Esophagus squamous epithelium (tissue), 5 donors: ENCODE measurements around the gene SENP2. TPM values are rescaled to one million over a fixed set of nuclear protein-coding genes. Genes with fewer than 3 reads are reported as not detected.

Experiments
- DNase-seq: peaks from one replicate; lab custom pipeline; 2025; lab: John Stamatoyannopoulos, UW
- H3K27ac ChIP-seq, 4 donors: fragments of 200-600 bp; sonication (generic); one replicate each; pipeline ENCODE4 v1.5.1; 2016 to 2019; ENCODE audit warnings: mild to moderate bottlenecking in 1 of 4
- H3K27me3 ChIP-seq, 4 donors: fragments of 200-600 bp; sonication (generic); 1 replicate in 3 of 4; 2 replicates in 1 of 4; pipeline versions ENCODE4 v1.5.1 to v1.6.0; 2017 to 2021; ENCODE audit warnings: antibody characterized with exemption in 1 of 4
- H3K36me3 ChIP-seq, 3 donors: fragments of 200-600 bp; sonication (generic); one replicate each; pipeline ENCODE4 v1.5.1; 2016 to 2019
- H3K4me1 ChIP-seq, 3 donors: fragments of 200-600 bp; sonication (generic); one replicate each; pipeline ENCODE4 v1.5.1; 2017 to 2019
- H3K4me3 ChIP-seq, 4 donors: fragments of 200-600 bp; sonication (generic); 1 replicate in 3 of 4; 2 replicates in 1 of 4; pipeline ENCODE4 v1.5.1; 2016 to 2019; ENCODE audit warnings: mild to moderate bottlenecking in 2 of 4, moderate library complexity in 1 of 4
- H3K9me3 ChIP-seq, 3 donors: fragments of 200-600 bp; sonication (generic); one replicate each; pipeline ENCODE4 v1.5.1; 2016 to 2019
- CTCF ChIP-seq, 6 experiments: fragments of 450-650 bp in 4 of 6; fragments of 200-600 bp in 2 of 6; sonication (generic) in 2 of 6; IDR thresholded peaks; one replicate each; pipeline ENCODE4 v1.5.1; 2016 to 2019; ENCODE audit warnings: antibody characterized with exemption in 6 of 6, mild to moderate bottlenecking in 4 of 6, moderate library complexity in 4 of 6
- POLR2A ChIP-seq, 4 donors: fragments of 450-650 bp; IDR thresholded peaks; one replicate each; pipeline ENCODE4 v1.6.1; 2017; ENCODE audit warnings: antibody characterized with exemption in 4 of 4, mild to moderate bottlenecking in 4 of 4, moderate library complexity in 3 of 4
- WGBS, 2 donors: methylation state at CpG; one replicate each; pipeline ENCODE4 v1.1.5; 2018; 5-methylcytosine and 5-hydroxymethylcytosine counted together
- intact Hi-C: fragments of 100-400 bp; cut with DNase I; formaldehyde crosslinking; loops from one replicate; pipeline ENCODE4 v1.15.0; 2022
- total RNA-seq, 4 donors: library from RNA; depleted of rRNA; stranded (reverse); fragments of >200 nt; gene quantifications; one replicate each; pipeline ENCODE4 v1.1.0, GENCODE V29; 2016
- donor health status: DM: yes; HTN: yes; CAD: no.

Gene SENP2
- 10 to 100 TPM in 3 of 4 donors, 1 to 10 TPM in 1; 9.6 to 33.2 (median 20.1) TPM for total RNA-seq

- TF ChIP-seq CTCF (IDR thresholded peaks at IDR 0.05) (no peak), POLR2A (IDR thresholded peaks at IDR 0.05) (peak in 3 of 4 donors; percentile 83 to 85 (median 84))
- H3K4me3 ChIP-seq, result peak within 1 kb of the TSS; percentile 77 to 94 (median 90)
- DNase-seq, result peak; percentile 93
- peak within 1 kb of the TSS; percentile 92 to 99 (median 98) for H3K27ac ChIP-seq
- peaks cover 6 to 40% (median 16%) of the 10 kb centered on the region in 3 donors for H3K4me1 ChIP-seq
- peaks cover 0 to 12% (median 0%) of the 10 kb centered on the region in 3 donors for H3K36me3 ChIP-seq
- WGBS, 2 donors, result 0 to 1% methylated on average over 3 to 27 of the region's 64 CpGs
- H3K27me3 ChIP-seq, result no peaks in the 10 kb centered on the region
- intact Hi-C loops, result no loop called here
- H3K9me3 ChIP-seq, result no peaks in the 10 kb centered on the region
These were observed at the start of gene SENP2 for GRCh38 chr3:185585859-185586685. Gene SENP2 (plus strand): TSS chr3:185586295. CDS start chr3:185586414, 119 bp downstream.

DNA sequence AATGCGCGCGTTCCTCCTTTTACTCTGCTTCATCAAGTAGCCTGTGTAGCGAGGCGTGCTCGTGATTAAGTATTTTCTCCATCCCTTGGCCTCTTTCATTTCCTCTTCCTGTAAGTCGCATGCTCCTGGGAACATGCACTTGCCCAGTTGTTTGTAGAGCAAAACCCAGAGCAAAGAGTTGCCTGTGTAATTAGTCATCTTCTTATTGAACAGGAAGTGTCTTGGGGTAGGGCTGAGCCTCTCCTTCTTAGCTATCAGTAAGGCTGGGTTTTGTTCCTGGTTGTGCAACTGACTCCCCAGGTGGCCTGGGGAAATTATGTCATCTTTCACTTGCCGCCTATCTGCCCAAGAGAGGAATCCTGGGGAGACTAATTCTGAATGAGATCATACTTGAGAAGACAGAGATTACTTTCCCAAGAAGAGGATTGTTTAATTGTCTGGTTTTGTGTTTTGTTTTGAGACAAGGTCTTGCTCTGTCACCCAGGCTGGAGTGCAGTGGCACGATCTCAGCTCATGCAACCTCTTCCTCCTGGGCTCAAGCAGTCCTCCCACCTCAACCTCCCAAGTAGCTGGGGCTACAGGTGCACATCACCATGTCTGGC, 48.6 kb upstream of the SENP2 start:
- 23 to 33% methylated on average over 8 to 9 of the region's 9 CpGs for WGBS, 2 donors
- H3K27ac ChIP-seq, result peak overlapping the region; percentile 70 to 84 (median 78)
- no peak for DNase-seq

DNA sequence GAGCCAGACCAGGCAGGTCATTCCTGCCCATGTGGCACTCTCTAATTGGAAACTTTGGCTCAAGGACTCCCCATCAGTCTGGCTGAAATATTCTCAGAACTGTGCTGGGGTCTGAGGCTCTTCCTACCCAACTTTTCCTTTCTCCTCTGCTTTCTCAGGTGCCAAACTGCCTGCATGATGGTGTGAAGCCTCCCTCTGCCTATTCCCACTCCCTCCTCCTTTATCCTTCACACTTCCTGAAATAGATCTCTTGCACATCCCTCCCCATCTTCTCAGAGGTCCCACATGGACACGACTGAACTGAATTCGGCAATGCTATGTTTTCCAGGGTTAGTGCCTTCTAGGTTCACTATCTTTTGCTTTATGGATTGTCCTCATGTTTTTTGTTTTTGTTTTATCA, 46.2 kb upstream of the SENP2 start:
- no peaks in the 10 kb centered on the region for H3K9me3 ChIP-seq
- no peak overlapping the region for H3K4me3 ChIP-seq
- no peaks in the 10 kb centered on the region for H3K27me3 ChIP-seq
- H3K4me1 ChIP-seq, result peaks cover 6 to 27% (median 8%) of the 10 kb centered on the region in 3 donors
- TF ChIP-seq POLR2A (IDR thresholded peaks at IDR 0.05) (no peak), CTCF (IDR thresholded peaks at IDR 0.05) (no peak)
- no peak for DNase-seq
- H3K27ac ChIP-seq, result no peak overlapping the region
- H3K36me3 ChIP-seq, result no peaks in the 10 kb centered on the region
- WGBS, 2 donors, result 78 to 86% methylated on average over 2 of the region's 2 CpGs
- intact Hi-C loops, result no loop called here

More for the DNA sequence above, 48.6 kb upstream of the SENP2 start:
- H3K9me3 ChIP-seq, result no peaks in the 10 kb centered on the region
- intact Hi-C loops, result no loop called here
- peaks cover 6 to 15% (median 8%) of the 10 kb centered on the region in 3 donors for H3K4me1 ChIP-seq
- no peak overlapping the region for H3K4me3 ChIP-seq
- TF ChIP-seq POLR2A (IDR thresholded peaks at IDR 0.05) (no peak), CTCF (IDR thresholded peaks at IDR 0.05) (peak in 2 of 6 experiments; percentile 10 to 14)
- no peaks in the 10 kb centered on the region for H3K27me3 ChIP-seq
- H3K36me3 ChIP-seq, result no peaks in the 10 kb centered on the region

GRCh38 chr3:185540695-185541094, 45.4 kb upstream of the SENP2 start:
- H3K27me3 ChIP-seq, result no peaks in the 10 kb centered on the region
- no peaks in the 10 kb centered on the region for H3K36me3 ChIP-seq
- H3K4me3 ChIP-seq, result no peak overlapping the region
- no peak for DNase-seq
- H3K9me3 ChIP-seq, result no peaks in the 10 kb centered on the region
- intact Hi-C loops, result no loop called here
- H3K27ac ChIP-seq, result no peak overlapping the region
- H3K4me1 ChIP-seq, result peaks cover 8 to 34% (median 9%) of the 10 kb centered on the region in 3 donors
- WGBS, 2 donors, result 81 to 87% methylated on average over 7 of the region's 7 CpGs
- TF ChIP-seq CTCF (IDR thresholded peaks at IDR 0.05) (no peak), POLR2A (IDR thresholded peaks at IDR 0.05) (no peak)

DNA sequence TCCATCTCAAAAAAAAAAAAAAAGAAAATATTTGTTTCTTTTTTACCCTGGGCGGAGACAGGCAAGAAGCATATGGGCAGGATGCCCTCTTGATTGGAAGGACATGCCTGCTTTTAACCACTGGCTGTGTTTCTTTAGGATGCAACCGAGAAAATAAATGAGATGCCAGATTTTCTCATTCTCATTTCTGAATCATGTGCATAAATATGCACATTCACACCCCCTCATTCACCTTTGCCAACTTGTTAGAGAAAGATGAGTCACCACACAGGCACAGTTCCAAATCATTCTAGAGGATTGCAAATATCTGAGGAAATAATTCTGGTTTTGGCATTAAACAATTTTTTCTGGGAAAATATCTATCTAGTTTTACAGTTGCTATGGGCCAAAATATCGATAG, 37.0 kb upstream of the SENP2 start:
- Histone ChIP-seq H3K27ac (peak overlapping the region; percentile 2 to 84 (median 66)), H3K4me3 (peak overlapping the region in 2 of 4 donors; percentile 4 to 9), H3K27me3 (no peaks in the 10 kb centered on the region), H3K9me3 (no peaks in the 10 kb centered on the region), H3K36me3 (no peaks in the 10 kb centered on the region), H3K4me1 (peaks cover 0 to 68% (median 13%) of the 10 kb centered on the region in 3 donors)
- DNase-seq, result no peak
- TF ChIP-seq POLR2A (IDR thresholded peaks at IDR 0.05), result no peak
- no peak for TF ChIP-seq CTCF (IDR thresholded peaks at IDR 0.05)
- intact Hi-C loops, result no loop called here
- 16 to 25% methylated on average over 3 of the region's 3 CpGs for WGBS, 2 donors
